GM18498 (cell line): ENCODE data around the gene EARS2.
"Not testable (repeated sequence)": the region's sequence is repeated elsewhere in the genome, so short reads cannot be mapped to it uniquely, and the experiment has no call there.

Experiments
- ATAC-seq: cut with Tn5 transposase; IDR thresholded peaks from one replicate; pipeline ENCODE4 v1.9.1; 2021; ENCODE audit warnings: mild to moderate bottlenecking, moderate library complexity; ENCODE audit not compliant: unreplicated experiment

EARS2 gene

GRCh38 chr16:23556881-23557778 lies at the start of gene EARS2, which contains the start of gene UBFD1:
EARS2 (minus strand) TSS chr16:23557350; CDS start chr16:23557343, 7 bp downstream.
UBFD1 (plus strand) TSS chr16:23557727; CDS start chr16:23557743, 16 bp downstream.
- ATAC-seq: peak; percentile 91

DNA sequence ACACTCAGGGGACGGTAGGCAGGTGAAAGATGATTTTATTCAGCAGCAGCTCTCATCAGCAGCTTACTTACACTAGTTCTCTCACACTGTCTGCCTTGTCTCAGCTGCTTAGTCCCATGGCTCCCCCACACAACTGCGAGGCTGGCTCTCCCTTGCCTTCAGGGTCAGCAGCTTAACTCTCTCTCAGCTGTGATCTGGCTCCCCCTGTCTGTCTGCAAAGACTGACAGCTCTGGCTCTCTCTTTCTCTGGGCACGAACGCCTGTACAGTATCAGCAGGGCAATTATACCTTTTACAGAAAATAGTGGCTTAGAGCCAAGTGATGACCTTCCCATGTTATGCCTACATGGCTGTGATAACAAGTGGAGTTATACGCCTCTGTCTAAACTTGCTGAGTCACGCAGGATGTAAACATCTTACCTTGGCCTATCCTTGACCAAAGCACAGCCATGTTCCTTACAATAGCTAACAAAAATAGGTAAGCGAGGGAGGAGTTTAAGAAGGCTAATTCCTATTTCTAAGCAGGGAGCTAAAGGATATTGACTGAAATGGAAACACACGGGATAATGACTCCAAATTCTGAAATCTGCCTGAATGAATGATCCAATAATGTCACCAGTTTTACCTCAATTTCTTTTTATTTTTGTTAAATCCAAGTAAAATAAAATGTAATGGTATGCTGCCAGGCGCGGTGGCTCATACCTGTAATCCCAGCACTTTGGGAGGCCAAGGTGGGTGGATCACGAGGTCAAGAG lies 40.0 kb upstream of the EARS2 start:
- ATAC-seq: no peak

- peak; percentile 96 for ATAC-seq
Observed at GRCh38 chr16:23595951-23596720, 39.0 kb upstream of the EARS2 start, which contains the start of gene NDUFAB1. NDUFAB1 (minus strand) TSS chr16:23596316; CDS start chr16:23596290, 26 bp downstream.

DNA sequence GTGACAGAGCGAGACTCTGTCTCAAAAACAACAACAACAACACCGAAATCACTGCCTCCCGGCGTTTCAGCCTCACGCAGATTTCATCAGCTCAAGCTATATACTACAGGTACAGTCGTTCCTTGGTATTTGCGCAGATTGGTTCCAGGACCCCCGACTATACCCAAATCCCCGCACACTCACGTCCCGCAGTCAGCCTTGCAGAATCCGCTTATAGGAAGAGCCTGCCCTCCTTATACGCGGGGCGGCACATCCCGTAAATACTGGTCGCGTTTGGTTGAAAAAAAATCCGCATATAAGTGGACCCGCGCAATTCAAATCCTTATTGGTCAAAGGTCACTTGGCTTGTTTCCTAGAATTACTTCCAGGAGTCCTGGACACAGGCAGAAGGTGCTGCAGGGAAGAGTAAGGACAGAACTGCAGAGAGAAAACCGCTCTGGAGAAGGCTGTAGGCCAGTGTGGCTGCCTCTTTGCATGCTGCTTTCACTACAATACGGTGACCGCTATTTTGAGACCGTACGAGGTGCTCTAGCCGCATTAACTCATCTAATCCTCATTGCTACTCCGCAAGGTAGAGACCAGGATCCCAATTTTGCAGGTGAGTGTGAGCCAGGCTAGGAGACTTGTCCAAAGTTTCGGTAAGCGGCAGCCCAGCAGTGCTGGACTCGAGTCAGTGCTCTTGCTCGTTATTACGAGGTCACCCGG lies 38.2 kb upstream of the EARS2 start:
- no peak for ATAC-seq

DNA sequence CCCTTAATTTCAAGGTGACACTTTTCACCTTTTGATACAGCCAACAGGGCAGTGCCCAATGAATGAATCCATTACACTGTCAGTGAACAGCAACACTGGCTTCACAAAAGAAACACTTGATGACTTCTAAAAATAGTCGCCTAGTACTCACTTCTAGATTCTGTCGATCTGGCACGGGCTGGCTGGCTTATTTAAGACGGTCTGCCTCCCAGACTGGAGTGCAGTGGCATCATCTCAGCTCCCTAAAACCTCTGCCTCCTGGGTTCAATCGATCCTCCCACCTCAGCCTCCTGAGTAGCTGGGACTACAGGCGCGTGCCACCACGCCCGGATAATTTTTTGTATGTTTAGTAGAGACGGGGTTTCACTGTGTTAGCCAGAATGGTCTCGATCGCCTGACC lies 37.0 kb upstream of the EARS2 start:
- no peak for ATAC-seq

- no peak for ATAC-seq
Observed at GRCh38 chr16:23590181-23590580, 33.0 kb upstream of the EARS2 start.

- ATAC-seq: no peak
Observed at GRCh38 chr16:23587726-23588125, 30.6 kb upstream of the EARS2 start.

DNA sequence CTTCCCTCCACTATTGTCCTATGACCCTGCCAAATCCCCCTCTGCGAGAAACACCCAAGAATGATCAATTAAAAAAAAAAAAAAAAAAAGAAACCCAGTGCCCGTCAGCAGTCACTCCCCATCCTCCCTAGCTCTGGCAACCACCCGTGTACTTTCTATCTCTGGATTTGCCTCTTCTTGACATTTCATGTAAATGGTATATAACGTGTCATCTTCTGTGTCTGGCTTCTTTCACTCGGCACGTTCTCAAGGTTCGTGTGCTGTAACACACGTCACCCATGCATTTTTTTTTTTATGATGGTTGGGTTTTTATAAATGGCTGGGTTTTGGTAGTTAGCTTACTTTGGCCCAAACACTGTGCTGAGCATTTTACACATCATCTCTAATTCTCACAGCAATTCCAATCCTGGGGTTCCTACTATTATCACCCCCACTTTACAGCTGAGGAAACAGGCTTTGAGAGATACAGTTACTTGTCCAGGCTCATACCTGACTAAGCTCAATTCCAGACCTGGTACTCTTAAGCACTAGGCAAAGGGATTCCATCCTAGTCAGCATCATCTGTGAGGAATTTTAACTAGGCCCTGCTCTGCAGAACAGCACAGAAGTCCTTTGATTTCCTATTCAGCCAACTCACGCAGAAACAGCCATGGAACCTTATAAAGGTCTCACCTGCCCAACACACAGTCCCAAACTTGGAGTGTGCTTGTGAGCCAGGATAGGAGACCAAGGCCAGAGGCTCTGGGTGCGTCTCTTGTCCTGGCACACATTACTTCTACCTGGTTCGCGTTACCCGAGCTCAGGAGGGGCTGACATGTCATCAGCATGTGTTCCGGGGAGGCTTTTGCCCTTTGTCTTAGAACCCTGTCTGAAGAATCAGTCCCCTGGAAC lies 27.3 kb upstream of the EARS2 start:
- ATAC-seq: no peak

GRCh38 chr16:23583271-23583670 lies 26.1 kb upstream of the EARS2 start:
- ATAC-seq: not testable (repeated sequence)

- ATAC-seq: no peak
Observed at GRCh38 chr16:23581764-23582163, 24.6 kb upstream of the EARS2 start.

DNA sequence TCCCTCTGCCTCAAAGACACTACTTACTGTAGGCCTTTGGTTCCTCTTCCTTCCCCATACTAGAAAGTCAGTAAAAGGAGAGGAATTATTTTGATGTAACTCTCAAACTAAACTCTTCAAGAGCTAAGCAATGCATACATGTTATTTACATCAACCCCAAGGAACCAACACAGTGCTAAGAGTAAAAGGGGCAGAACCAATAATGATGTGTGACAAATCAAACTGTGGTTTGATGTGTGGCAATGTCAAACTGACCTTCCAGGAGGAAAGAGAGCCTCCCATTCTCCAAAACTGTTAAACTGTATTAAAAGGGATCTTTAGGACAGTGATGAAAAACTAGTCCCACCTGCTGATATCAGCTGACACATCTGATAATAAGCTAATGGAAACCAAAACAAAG lies 23.2 kb upstream of the EARS2 start:
- no peak for ATAC-seq

- ATAC-seq: no peak
Observed at GRCh38 chr16:23579371-23579770, 22.2 kb upstream of the EARS2 start.

- ATAC-seq: no peak
Observed at GRCh38 chr16:23578101-23578830, 21.1 kb upstream of the EARS2 start.

DNA sequence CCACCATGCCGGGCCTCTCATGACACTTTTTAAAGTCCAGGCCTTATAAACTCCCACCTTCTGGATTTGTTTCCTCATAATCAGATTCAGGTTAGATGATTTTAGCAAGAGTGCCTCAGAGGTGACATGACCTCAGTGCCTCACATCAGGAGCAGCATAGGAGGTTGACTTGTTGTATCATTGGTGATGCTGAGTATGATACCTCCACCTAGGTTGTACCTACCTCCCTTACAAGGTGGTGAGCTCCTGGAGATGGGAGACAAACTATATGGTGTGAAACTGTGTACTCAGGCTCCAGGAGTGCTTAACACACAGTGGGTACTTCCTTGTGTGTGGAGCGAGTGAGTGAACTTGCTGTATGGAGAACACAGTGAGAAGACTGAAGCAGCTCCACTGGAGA lies 20.3 kb upstream of the EARS2 start:
- no peak for ATAC-seq

GRCh38 chr16:23575834-23576233 lies 18.7 kb upstream of the EARS2 start:
- ATAC-seq: no peak

GRCh38 chr16:23573817-23574216 lies 16.7 kb upstream of the EARS2 start:
- ATAC-seq: no peak

DNA sequence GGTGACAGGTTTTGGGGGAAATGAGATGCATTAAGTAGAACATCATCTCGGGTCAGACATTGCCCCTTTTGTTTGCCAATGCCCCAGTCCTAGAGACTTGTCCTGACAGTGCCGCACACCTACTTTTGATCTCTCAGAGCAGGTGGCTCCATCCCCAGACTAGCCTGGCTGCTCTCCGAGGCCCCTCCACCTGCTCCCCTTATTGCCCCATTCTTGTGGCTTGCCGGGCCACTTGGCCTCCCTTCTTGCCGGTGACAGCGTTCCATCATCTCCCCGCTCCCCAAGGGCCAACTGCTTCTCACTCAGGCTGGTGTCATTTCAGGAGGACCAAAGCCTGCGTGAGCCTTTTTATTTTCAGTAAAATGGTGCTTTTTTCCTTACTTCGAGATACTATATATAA lies 15.2 kb upstream of the EARS2 start:
- ATAC-seq: no peak

- ATAC-seq: no peak
Observed at GRCh38 chr16:23571895-23572294, 14.7 kb upstream of the EARS2 start.
